Stimulated activated CD8-positive, alpha-beta memory T cell treated with anti-CD3 and anti-CD28 coated beads, Interleukin-12 subunit alpha, Interleukin-12 subunit beta, amount 100 ng/mL, for 4 hours (primary cell): Measurements from ENCODE around the gene GTF2IRD1.
"Not testable (repeated sequence)": the region's sequence is repeated elsewhere in the genome, so short reads cannot be mapped to it uniquely, and the experiment has no call there.

Source experiments
- DNase-seq: peaks from one replicate; pipeline ENCODE4 v3.0.0-alpha.2; 2020; ENCODE audit warnings: low read depth

The GTF2IRD1 gene

DNA sequence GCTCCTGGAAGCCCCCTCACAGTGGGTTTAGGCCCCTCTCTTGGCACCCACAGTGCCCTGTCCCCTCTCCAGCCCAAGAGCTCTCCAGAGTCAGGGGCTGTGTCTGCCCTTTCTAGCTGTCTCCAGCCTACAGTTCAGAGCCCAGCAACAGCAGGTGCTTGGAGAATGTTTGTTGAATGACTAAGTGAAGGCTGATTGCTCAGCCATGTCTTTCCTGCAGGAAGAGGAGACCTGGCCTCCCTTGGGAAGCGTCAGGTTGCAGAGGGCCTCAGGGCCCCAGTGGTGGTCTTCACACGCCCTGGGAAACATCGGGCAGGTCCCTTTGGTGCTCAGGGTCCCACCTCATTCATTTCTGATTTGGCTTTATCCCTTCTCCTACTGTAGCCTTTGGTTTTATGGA lies 62.5 kb downstream of the GTF2IRD1 start:
- no peak for DNase-seq

DNA sequence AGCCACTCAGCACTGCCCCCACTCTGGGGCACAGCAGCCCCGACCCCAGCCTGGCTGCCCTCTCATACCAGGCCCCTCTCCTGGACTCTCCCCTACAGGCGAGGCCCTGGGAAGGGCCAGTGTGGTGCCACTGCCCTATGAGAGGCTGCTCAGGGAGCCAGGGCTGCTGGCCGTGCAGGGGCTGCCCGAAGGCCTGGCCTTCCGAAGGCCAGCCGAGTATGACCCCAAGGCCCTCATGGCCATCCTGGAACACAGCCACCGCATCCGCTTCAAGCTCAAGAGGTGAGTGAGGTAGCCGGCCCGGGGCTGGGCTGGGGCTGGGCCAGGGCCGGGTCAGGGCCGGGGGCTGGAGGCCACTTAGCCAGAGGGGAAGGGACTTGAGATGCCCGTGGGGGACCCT lies 64.3 kb downstream of the GTF2IRD1 start:
- no peak for DNase-seq

DNA sequence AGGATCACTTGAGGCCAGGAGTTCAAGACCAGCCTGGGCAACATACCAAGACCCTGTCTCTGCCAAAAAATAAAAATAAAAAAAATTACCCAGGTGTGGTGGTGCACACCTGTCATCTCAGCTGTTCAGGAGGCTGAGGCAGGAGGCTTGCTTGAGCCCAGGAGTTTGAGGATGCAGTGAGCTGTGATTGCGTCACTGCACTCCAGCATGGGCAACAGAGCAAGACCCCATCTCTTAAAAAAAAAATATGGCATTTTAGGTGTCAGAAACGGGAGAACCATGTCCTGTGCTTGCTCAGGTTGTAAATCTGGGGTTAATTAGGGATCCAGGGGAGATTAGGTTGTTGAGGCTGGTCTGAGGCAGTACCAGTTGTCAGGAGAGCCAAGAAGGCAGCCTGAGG lies 64.9 kb downstream of the GTF2IRD1 start:
- no peak for DNase-seq

GRCh38 chr7:74519395-74519794 lies 65.7 kb downstream of the GTF2IRD1 start:
- no peak for DNase-seq

GRCh38 chr7:74521855-74522254 lies 68.1 kb downstream of the GTF2IRD1 start:
- no peak for DNase-seq

DNA sequence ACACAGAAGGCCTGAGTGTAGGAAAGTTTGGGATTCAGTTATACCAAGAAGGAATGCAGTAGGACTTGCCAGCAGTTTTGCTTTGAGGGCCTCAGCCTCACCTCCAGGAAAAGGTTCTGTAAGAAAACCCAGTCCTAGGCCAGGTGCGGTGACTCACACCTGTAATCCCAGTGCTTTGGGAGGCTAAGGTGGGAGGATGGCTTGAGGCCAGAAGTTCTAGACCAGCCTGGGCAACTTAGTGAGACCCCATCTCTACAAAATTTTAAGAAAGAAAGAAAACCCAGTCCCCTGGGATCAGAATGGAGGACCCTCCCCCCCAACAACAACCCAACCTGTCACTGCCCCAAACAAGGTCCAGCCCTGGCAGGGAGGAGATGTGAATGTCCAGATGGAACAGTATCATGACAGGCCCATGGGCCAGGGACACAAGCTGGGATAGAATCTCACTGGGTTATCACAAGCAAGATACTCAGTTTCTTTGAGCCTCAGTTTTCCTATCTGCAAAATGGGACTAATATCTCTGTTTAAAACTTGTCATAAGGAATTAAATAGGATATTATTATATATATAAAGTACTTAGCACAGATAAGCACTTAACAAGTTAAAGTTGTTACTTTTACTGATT lies 68.7 kb downstream of the GTF2IRD1 start:
- DNase-seq: no peak

DNA sequence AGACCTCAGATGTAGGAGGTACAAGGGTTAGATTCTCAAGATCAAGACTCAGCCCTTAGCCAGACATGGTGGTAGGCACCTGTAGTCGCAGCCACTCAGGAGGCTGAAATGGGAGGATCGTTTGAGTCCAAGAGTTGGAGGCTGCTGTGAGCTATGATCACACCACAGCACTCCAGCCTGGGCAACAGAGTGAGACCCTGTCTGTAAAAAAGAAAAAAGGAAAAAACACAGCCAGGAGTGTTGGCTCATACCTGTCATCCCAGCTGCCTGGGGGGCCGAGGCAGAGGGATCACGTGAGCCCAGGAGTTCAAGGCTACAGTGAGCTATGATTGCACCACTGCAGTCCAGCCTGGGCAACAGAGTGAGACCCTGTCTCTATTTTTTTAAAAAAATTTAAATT lies 69.3 kb downstream of the GTF2IRD1 start:
- no peak for DNase-seq

DNA sequence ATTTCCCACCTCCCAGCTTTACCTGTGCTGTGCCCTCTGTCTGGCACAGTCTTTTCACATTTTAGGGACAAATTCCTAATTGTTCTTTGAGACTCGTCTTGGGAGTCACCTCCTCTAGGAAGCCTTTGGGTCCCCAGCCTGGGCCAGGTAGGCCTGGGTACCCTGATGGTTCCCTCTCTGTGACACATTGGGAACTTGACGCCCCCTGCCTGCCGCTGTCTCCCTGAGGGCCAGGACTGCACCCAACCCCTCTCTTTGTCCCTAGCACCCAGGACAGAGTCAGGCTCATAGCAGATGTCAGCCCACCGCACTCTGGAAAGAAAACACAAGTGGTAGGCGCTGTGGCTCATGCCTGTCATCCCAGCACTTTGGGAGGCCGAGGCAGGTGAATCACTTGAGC lies 71.4 kb downstream of the GTF2IRD1 start:
- DNase-seq: no peak

DNA sequence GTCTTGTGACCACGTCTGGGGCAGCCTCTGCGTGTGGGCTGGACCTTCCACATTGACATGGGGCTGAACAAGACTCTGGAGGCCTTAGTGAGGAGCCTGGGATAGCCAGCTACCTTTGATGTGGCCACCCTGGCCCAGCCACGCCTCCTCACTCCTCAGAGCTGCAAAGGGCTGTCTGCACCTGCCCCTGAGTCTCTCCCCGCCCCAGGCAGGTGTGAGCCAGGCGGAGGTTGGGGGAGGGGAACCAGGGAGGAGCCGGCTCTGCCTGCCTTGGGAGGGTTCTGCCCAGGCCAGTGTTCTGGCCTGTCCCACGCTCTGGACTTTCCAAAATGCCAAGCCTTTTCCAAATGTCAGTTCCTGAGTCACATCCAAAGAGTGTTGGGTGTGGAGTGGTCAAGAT lies 72.2 kb downstream of the GTF2IRD1 start:
- no peak for DNase-seq

DNA sequence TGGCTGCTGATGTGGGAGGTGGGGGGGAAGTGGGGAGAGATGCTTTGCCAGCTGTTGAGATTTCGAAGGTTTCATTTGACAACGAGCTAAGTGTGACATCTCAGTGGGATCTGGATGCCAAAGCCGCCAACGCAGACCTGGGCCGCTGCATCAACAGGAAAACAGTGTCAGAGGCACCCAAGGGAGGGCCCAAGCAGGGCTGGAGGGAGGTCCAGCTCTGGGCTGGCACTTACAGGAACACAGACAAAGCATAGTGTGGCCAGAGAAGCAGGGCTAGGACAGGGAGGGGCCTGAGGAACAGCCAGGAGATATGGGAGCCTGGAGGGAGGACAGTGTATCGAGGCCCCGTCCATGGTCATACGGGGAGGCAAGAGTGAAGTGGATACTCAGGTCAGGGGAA lies 73.1 kb downstream of the GTF2IRD1 start:
- no peak for DNase-seq

- DNase-seq: no peak
Measured at GRCh38 chr7:74527842-74528241, 74.1 kb downstream of the GTF2IRD1 start.

DNA sequence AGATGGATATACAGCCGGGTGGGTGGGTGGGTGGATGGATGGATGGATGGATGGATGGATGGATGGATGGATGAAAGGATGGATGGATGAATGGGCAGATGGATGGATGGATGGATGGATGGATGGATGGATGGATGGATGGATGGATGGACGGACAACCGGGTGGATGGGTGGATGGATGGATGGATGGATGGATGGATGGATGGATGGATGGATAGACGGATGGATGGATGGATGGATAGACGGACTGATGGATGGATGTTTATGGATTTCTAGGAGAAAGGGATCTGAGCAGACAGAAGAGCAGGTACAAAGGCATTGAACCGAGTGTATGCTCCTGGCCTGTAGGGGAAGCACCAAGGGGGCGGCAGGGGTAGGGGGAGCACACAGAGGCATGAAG lies 75.1 kb downstream of the GTF2IRD1 start:
- DNase-seq: not testable (repeated sequence)

GRCh38 chr7:74535951-74536356 lies 82.2 kb downstream of the GTF2IRD1 start:
- no peak for DNase-seq

DNA sequence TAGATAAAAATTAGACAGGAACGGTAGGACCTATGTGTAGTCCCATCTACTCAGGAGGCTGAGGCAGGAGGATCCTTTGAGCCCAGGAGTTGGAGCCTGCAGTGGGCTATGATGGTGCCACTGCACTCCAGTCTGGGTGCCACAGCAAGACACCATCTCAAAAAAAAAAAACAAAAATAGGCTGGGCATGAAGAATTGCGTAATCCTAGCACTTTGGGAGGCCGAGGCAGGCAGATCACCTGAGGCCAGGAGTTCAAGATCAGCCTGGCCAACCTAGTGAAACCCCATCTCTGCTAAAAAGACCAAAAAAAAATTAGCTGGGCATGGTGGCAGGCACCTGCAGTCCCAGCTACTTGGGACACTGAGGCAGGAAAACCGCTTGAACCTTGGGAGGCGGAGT lies 88.2 kb downstream of the GTF2IRD1 start:
- DNase-seq: not testable (repeated sequence)

DNA sequence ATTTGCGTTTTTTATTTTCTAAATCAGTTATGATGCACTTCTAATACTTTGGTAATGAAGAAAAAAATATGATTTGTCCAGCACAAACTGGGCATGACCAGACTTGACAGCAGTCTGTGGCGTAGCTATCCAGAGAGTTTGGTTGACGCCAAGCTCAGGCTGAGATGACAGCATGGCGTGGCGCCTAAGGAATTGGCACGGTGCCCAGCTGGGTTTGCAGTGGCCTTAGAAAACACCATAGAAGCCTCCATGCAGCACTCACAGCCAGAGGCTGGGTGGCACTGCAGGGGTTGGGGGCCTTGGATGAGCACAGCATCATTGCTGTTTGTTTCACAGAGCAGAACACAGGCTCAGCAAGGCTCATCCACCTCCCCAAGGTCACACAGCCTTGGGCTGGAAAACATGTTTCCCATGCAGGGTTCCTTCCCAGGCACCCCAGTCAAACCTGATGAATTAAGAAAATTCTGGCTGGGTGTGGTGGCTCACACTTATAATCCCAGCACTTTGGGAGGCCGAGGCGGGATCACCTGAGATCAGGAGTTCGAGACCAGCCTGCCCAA lies 88.9 kb downstream of the GTF2IRD1 start:
- DNase-seq: no peak

DNA sequence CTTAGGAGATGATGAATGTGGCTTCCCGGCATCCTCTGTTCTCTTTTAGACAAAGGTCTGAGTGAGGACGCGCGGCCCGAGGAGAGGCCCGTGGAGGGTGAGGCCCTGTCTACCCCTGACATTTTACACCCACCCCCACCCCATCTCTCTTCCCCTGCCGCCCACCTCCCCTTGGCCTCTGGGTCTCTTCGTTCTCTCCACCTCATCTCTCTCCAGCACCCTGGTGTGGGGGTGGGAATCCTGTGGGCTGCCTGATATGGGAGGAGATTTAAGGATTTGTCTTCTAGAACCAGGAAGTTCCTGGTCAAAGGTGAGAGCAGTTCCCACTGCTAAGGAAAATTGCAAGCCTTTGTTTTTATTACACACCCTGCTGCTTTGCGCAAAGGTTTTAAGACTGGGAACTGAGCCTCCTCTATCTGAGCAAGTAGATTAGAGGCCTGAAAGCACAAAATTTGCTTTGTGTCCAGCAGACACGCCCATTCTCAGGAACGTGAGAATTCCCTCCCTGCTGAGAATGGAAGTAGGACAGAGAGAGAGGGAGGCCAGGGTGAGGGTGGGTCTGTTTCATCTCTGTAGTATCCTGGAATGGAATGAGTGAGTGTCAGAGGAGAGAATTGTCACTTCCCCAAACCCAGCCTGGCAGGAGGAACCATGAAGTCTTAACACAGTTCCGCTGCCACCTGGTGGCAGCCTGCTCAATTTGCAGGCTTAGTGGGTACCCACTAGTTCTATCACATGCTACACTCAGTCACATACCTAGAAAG lies 91.2 kb downstream of the GTF2IRD1 start:
- DNase-seq: no peak

DNA sequence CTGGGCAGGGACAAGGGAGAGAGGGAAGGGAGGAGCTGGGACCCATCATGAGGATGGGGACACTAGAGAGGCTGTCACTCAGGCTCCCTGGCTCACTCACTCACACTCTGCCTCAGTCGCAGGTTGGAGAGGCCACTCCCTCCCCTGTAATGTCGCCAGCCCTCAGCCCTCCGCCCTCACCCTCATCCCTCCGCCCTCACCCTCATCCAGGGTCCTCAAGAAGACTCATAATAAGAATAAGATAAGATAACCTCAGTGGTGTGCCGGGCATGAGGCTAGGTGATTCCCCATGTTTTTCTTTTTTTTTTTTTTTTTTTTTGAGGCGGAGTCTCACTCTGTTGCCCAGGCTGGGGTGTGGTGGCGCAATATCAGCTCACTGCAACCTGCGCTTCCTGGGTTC lies 92.2 kb downstream of the GTF2IRD1 start:
- no peak for DNase-seq

DNA sequence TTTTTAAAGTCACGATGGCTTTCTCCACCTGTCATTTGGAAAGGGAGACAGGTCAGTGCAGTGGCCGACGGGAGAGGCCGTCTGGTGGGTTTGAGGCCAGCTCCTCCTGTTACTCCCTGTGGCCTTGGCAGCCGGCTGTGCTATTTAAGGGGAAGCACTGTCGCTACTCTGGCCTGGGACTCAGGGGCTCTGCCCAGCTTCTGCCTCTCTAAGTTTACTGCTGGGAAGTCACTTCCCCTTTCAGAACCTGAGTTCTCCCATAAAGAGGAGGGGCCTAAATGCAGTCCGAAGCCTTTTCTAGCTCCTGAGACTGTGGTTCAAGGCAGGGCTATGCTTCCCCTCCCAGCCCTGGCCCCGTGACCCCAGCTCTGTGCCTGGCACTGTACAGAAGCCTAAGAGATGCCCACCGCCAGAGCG lies 99.9 kb downstream of the GTF2IRD1 start:
- DNase-seq: not testable (repeated sequence)

DNA sequence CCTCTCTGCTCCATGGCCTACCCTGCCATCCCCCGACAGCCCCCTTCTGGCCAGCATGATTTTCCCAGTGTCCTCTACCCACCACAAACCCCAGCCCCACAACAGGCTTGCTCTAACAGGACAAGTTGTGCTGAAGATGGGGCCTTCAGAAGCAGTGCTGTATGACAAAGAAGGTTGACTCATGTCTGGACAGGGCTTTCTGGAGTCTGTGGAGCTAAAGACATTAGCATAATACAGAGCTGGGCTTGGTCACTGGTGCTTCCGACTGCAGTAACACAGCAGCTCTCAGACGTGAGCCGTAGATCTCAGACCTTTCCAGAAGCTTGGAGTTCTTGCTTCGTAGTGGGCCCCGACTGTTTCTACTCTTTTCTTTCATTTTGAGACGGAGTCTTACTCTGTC lies 100.5 kb downstream of the GTF2IRD1 start:
- DNase-seq: no peak

- no peak for DNase-seq
Measured at GRCh38 chr7:74560086-74560719, 106.5 kb downstream of the GTF2IRD1 start.

DNA sequence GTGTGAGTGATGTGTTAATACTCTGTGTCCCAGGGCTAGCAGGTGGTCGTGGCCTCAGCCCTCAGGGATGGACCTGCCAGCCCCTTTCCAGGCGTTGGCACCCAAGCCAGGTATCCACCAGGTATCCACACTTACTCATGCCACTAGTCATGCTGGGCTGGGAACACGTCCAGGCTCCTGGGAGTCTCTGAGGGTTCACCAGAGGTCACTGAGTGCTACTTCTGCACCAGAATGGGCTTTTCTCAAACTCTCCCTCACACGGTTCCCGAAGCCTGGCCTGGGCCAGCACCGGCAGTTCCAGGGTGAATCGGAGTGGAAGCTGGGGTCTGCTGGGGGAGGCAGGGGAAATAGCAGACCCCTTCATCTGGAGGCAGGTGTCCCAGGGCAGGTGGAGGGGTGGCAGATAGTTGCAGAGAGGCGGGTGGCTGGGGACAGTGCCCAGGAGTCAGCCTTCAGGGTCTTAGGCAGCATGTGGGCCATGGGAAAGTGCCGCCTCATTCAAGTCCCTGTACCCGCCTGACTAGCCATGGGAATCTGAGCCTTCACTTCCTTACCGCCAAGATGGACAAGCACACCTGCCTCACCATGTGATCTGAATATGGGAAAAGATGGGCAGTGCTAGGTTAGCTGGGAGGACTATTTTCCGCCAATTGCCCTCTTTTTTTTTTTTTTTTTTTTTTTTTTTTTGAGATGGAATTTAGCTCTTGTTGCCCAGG lies 108.3 kb downstream of the GTF2IRD1 start:
- no peak for DNase-seq

DNA sequence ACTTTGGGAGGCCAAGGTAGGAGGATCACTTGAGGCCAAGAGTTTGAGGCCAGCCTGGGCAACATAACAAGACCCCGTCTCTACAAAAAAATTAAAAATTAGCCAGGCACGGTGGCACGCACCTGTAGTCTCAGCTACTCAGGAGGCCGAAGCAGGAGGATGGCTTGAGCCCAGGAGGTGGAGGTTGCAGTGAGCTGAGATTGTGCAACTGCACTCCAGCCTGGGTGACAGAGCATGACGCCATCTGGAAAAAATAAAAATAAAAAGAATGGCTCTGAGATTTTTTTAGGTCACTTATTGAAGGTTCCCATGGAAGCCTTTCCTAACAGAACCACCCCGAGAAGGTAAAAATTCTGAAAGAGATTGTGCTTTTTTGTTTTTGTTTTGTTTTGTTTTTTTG lies 109.9 kb downstream of the GTF2IRD1 start:
- DNase-seq: not testable (repeated sequence)

DNA sequence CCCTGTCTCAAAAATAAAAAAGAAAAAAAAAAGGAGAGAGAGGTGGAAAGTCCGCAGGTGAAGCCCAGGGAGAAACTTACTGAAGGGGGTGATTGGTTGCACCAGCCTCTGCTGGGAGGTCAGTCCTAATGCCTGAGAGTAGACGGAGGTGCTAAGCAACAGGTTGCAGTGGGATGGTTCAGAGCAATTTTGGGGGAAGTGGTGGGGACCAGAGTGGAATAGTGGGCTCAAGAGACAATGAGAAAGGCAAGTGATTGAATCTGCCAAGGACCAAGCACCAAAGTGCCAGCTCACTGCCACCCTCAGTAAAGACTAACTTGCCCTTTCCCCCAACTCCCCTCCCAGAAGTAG lies 113.6 kb downstream of the GTF2IRD1 start:
- no peak for DNase-seq
